Measurements from ENCODE around the gene IZUMO4. TPM values are rescaled to one million over a fixed set of nuclear protein-coding genes. Genes with fewer than 3 reads are reported as not detected.
"Not testable (repeated sequence)": the region's sequence is repeated elsewhere in the genome, so short reads cannot be mapped to it uniquely, and the experiment has no call there.

IZUMO4 gene
- total and polyA plus RNA-seq, 4 donors = 7.2 to 20.3 (median 16.1) TPM

- Histone ChIP-seq H3K36me3 (ENCODE audit: control insufficient read depth, insufficient read depth, low read length) (peaks cover 60% of the 10 kb centered on the region), H3K27ac (ENCODE audit: low read depth, low read length) (no peak overlapping the region), H3K4me1 (ENCODE audit: control insufficient read depth, insufficient read depth, low read length) (peaks cover 48% of the 10 kb centered on the region), H3K27me3 (ENCODE audit: control insufficient read depth, insufficient read depth, low read length) (no peaks in the 10 kb centered on the region), H3K4me3 (ENCODE audit: low read depth, low read length) (no peak overlapping the region), H3K9me3 (ENCODE audit: control insufficient read depth, insufficient read depth, low read length) (no peaks in the 10 kb centered on the region)
- 51% methylated on average over 2 of the region's 2 CpGs for WGBS (ENCODE audit: insufficient coverage)
- no peak for DNase-seq (ENCODE audit: low read depth in 4 of 6, low spot score in 6 of 6)
These were observed 7.0 kb upstream of the IZUMO4 start for GRCh38 chr19:2089727-2090053.

- H3K27ac ChIP-seq (ENCODE audit: low read depth, low read length) = not testable (repeated sequence)
- peaks cover 51% of the 10 kb centered on the region for H3K36me3 ChIP-seq (ENCODE audit: control insufficient read depth, insufficient read depth, low read length)
These were observed 4.7 kb upstream of the IZUMO4 start for GRCh38 chr19:2091926-2092525.

GRCh38 chr19:2096034-2096479 lies 658 bp upstream of the IZUMO4 start, which contains the start of gene MOB3A:
MOB3A (minus strand) TSS chr19:2096326; CDS start chr19:2078560, 17,766 bp downstream.
- H3K4me3 ChIP-seq (ENCODE audit: low read depth, low read length) = peak within 1 kb of the TSS; percentile 64
- H3K27ac ChIP-seq (ENCODE audit: low read depth, low read length) = peak within 1 kb of the TSS; percentile 92
- no peaks in the 10 kb centered on the region for H3K27me3 ChIP-seq (ENCODE audit: control insufficient read depth, insufficient read depth, low read length)
- under 1% methylated on average over 56 of the region's 56 CpGs for WGBS (ENCODE audit: insufficient coverage)
- H3K4me1 ChIP-seq (ENCODE audit: control insufficient read depth, insufficient read depth, low read length) = peaks cover 57% of the 10 kb centered on the region
- H3K9me3 ChIP-seq (ENCODE audit: control insufficient read depth, insufficient read depth, low read length) = no peaks in the 10 kb centered on the region
- peak in 2 of 6 donors; percentile 90 to 97 for DNase-seq (ENCODE audit: low read depth in 4 of 6, low spot score in 6 of 6)
- H3K36me3 ChIP-seq (ENCODE audit: control insufficient read depth, insufficient read depth, low read length) = peaks cover 62% of the 10 kb centered on the region

More at GRCh38 chr19:2091926-2092525, 4.7 kb upstream of the IZUMO4 start:
- H3K27me3 ChIP-seq (ENCODE audit: control insufficient read depth, insufficient read depth, low read length); DNase-seq (ENCODE audit: low read depth in 4 of 6, low spot score in 6 of 6); H3K4me3 ChIP-seq (ENCODE audit: low read depth, low read length); H3K9me3 ChIP-seq (ENCODE audit: control insufficient read depth, insufficient read depth, low read length): not testable (repeated sequence)
- H3K4me1 ChIP-seq (ENCODE audit: control insufficient read depth, insufficient read depth, low read length) = peaks cover 61% of the 10 kb centered on the region
- WGBS (ENCODE audit: insufficient coverage) = 91% methylated on average over 4 of the region's 13 CpGs

GRCh38 chr19:2097203-2097885 lies 629 bp downstream of the IZUMO4 start:
- peak overlapping the region; percentile 54 for H3K4me3 ChIP-seq (ENCODE audit: low read depth, low read length)
- peaks cover 72% of the 10 kb centered on the region for H3K36me3 ChIP-seq (ENCODE audit: control insufficient read depth, insufficient read depth, low read length)
- WGBS (ENCODE audit: insufficient coverage) = 22% methylated on average over 27 of the region's 30 CpGs
- no peak for DNase-seq (ENCODE audit: low read depth in 4 of 6, low spot score in 6 of 6)
- no peaks in the 10 kb centered on the region for H3K9me3 ChIP-seq (ENCODE audit: control insufficient read depth, insufficient read depth, low read length)
- peaks cover 50% of the 10 kb centered on the region for H3K4me1 ChIP-seq (ENCODE audit: control insufficient read depth, insufficient read depth, low read length)
- H3K27ac ChIP-seq (ENCODE audit: low read depth, low read length) = peak overlapping the region; percentile 67
- no peaks in the 10 kb centered on the region for H3K27me3 ChIP-seq (ENCODE audit: control insufficient read depth, insufficient read depth, low read length)

- H3K9me3 ChIP-seq (ENCODE audit: control insufficient read depth, insufficient read depth, low read length) = no peaks in the 10 kb centered on the region
- WGBS (ENCODE audit: insufficient coverage) = 68% methylated on average over 22 of the region's 23 CpGs
- no peak overlapping the region for H3K27ac ChIP-seq (ENCODE audit: low read depth, low read length)
- H3K27me3 ChIP-seq (ENCODE audit: control insufficient read depth, insufficient read depth, low read length) = no peaks in the 10 kb centered on the region
- H3K4me1 ChIP-seq (ENCODE audit: control insufficient read depth, insufficient read depth, low read length) = peaks cover 45% of the 10 kb centered on the region
- peaks cover 70% of the 10 kb centered on the region for H3K36me3 ChIP-seq (ENCODE audit: control insufficient read depth, insufficient read depth, low read length)
- H3K4me3 ChIP-seq (ENCODE audit: low read depth, low read length) = no peak overlapping the region
- no peak for DNase-seq (ENCODE audit: low read depth in 4 of 6, low spot score in 6 of 6)
These were observed 1.2 kb downstream of the IZUMO4 start for GRCh38 chr19:2097886-2098327.

- no peak overlapping the region for H3K27ac ChIP-seq (ENCODE audit: low read depth, low read length)
- H3K4me1 ChIP-seq (ENCODE audit: control insufficient read depth, insufficient read depth, low read length) = peaks cover 34% of the 10 kb centered on the region
- no peaks in the 10 kb centered on the region for H3K27me3 ChIP-seq (ENCODE audit: control insufficient read depth, insufficient read depth, low read length)
- 81% methylated on average over 16 of the region's 16 CpGs for WGBS (ENCODE audit: insufficient coverage)
- no peaks in the 10 kb centered on the region for H3K9me3 ChIP-seq (ENCODE audit: control insufficient read depth, insufficient read depth, low read length)
- no peak for DNase-seq (ENCODE audit: low read depth in 4 of 6, low spot score in 6 of 6)
- H3K36me3 ChIP-seq (ENCODE audit: control insufficient read depth, insufficient read depth, low read length) = peaks cover 73% of the 10 kb centered on the region
- H3K4me3 ChIP-seq (ENCODE audit: low read depth, low read length) = no peak overlapping the region
These were observed 2.4 kb downstream of the IZUMO4 start for GRCh38 chr19:2099054-2099501.

- Histone ChIP-seq H3K9me3 (ENCODE audit: control insufficient read depth, insufficient read depth, low read length) (no peaks in the 10 kb centered on the region), H3K4me3 (ENCODE audit: low read depth, low read length) (no peak overlapping the region), H3K4me1 (ENCODE audit: control insufficient read depth, insufficient read depth, low read length) (peaks cover 23% of the 10 kb centered on the region), H3K27ac (ENCODE audit: low read depth, low read length) (no peak overlapping the region), H3K36me3 (ENCODE audit: control insufficient read depth, insufficient read depth, low read length) (peaks cover 77% of the 10 kb centered on the region), H3K27me3 (ENCODE audit: control insufficient read depth, insufficient read depth, low read length) (no peaks in the 10 kb centered on the region)
- no peak for DNase-seq (ENCODE audit: low read depth in 4 of 6, low spot score in 6 of 6)
- WGBS (ENCODE audit: insufficient coverage) = 93% methylated on average over 39 of the region's 39 CpGs
These were observed 3.4 kb downstream of the IZUMO4 start for GRCh38 chr19:2099937-2100718.

- H3K4me1 ChIP-seq (ENCODE audit: control insufficient read depth, insufficient read depth, low read length) = peaks cover 17% of the 10 kb centered on the region
- DNase-seq (ENCODE audit: low read depth in 4 of 6, low spot score in 6 of 6) = no peak
- H3K36me3 ChIP-seq (ENCODE audit: control insufficient read depth, insufficient read depth, low read length) = peaks cover 79% of the 10 kb centered on the region
- H3K9me3 ChIP-seq (ENCODE audit: control insufficient read depth, insufficient read depth, low read length) = no peaks in the 10 kb centered on the region
- 93% methylated on average over 10 of the region's 11 CpGs for WGBS (ENCODE audit: insufficient coverage)
- no peaks in the 10 kb centered on the region for H3K27me3 ChIP-seq (ENCODE audit: control insufficient read depth, insufficient read depth, low read length)
- no peak overlapping the region for H3K27ac ChIP-seq (ENCODE audit: low read depth, low read length)
- no peak overlapping the region for H3K4me3 ChIP-seq (ENCODE audit: low read depth, low read length)
These were observed 4.0 kb downstream of the IZUMO4 start for GRCh38 chr19:2100719-2101061.

- Histone ChIP-seq H3K4me1 (ENCODE audit: control insufficient read depth, insufficient read depth, low read length) (peaks cover 15% of the 10 kb centered on the region), H3K4me3 (ENCODE audit: low read depth, low read length) (no peak overlapping the region), H3K27me3 (ENCODE audit: control insufficient read depth, insufficient read depth, low read length) (no peaks in the 10 kb centered on the region), H3K27ac (ENCODE audit: low read depth, low read length) (no peak overlapping the region), H3K9me3 (ENCODE audit: control insufficient read depth, insufficient read depth, low read length) (no peaks in the 10 kb centered on the region), H3K36me3 (ENCODE audit: control insufficient read depth, insufficient read depth, low read length) (peaks cover 88% of the 10 kb centered on the region)
- no peak for DNase-seq (ENCODE audit: low read depth in 4 of 6, low spot score in 6 of 6)
- WGBS (ENCODE audit: insufficient coverage) = 90% methylated on average over 43 of the region's 45 CpGs
These were observed 5.0 kb downstream of the IZUMO4 start for GRCh38 chr19:2101417-2102335.

All from spinal cord (tissue), 10 donors.